HTERT RPE-1 (cell line): ENCODE data around the gene ANO2.

Source experiments
- in situ Hi-C: fragments of 300-500 bp; cut with MboI; formaldehyde crosslinking; loops from 4 replicates; pipeline ENCODE4 v1.14.3; 2020; ENCODE audit warnings: low sequenced_read_pairs

ANO2 gene

DNA sequence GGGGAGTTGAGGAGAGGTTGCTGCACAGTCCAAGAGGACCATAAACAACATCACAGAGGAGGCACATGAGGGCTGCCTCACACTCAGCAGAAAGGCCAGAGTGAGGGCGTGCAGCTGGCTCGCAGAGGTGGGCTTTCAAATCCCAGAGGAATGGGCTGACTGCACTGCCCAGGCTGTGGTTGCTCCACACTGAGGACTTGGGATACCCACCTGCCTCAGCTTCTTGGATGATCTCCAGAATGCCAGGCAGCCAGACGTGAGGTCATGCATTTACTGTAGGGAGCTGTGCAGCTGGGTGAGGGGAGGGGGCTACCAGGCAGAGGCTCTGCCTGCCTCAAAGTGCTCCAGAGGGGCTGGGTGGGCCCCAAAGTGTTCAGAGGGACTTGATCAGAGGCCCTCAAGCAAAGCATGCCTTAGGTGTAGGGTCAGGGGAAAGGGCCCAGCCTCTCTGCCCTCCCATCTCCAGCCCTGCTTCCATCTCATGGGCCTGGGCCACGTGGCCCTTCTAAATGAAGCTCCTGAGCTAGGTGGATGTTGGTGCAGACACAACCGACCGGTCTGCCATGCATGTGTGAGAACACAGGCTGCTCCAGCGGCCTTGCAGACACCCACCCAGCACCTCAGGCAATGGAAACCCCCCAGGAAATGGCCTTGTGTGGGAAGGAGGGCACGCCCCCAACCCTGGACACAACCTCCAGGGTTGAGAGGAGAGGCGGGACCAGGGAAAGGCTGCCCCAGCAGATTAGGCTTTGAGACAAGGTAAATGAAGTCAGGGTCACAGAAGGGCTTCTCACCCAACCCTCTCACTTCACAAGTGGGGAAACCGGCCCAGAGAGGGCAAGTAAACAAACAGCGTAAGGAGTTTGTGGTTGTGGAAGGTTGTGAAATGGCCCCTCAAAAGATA lies 422.4 kb downstream of the ANO2 start:
- in situ Hi-C loops: no loop called here

DNA sequence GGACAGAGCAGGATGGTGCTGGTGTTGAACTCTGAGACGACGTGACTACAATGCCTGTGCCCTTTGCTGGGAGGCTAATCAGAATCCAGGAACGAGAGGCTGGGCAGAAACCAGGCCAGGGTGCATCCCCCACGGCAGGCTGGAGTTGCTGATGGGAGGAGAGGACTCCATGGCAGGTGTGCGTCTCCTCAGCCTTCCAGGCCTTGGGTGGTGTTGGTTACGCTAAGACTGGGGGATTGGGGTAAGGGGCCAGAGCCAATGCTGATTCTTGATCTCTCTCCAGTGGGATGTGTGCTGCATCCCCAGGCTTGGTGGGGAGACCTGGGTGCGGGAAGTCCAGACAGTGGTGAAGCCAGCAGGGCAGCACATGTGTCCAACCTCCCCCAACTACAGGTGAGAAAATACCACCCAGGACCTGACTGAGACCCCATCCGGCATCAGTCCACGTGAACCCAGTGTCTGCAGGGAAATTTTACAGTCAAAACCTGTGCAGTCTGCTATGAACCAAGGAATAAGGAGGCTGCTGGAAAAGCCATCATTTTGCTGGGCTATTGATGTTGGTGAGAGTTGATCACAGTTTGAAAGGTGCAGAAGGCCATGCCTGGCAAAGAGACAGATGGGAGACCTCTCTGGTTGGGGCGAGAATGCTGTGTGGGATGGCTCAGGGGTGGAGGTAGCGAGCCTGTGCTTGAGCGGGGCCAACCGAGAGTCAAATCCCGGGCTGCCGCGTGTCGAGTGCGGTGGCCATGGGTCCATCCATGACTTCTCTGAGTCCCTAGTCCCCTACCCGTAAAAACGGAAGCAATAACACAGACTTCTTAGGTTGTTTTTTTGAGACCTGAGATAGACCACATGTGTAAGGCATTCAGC lies 423.4 kb downstream of the ANO2 start:
- in situ Hi-C loops: no loop called here

DNA sequence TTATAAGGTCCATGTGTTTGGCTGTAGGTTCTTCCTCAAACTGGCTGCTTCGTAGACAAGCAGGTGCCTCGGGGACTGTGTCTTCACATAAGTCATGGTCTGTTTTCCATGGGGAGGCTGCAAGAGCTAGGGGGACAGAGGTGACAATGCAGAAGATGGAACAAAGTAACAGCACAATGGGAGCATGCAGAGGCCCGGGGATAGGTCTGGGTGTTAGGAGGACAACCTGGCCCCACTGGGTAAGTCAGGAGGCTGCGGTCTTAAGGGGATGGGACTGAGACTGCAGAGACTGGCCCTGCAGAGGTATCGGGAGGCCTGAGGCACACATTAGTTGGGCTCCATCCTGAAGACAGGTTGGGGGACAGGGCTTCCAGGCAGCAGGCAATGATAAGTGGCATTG lies 424.2 kb downstream of the ANO2 start:
- in situ Hi-C loops: no loop called here

DNA sequence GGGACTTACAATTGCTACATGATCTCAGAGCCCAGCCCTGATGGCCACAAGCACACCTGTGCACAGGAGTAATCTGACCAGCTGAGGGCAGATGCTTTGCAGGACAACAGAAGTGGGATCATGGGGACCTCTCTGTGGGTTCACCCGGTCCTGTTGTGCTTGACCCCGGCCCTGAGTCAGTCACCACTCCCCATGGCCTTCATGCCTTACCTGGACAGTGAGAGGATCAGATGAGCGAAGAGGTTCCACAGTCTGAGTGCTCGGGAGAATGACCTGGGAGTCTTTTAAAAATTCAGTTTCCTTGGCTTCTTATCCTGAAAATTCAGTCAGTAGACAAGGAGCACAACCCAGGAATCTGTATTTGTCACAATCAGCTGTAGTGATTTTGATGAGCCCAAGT lies 425.0 kb downstream of the ANO2 start:
- in situ Hi-C loops: no loop called here

DNA sequence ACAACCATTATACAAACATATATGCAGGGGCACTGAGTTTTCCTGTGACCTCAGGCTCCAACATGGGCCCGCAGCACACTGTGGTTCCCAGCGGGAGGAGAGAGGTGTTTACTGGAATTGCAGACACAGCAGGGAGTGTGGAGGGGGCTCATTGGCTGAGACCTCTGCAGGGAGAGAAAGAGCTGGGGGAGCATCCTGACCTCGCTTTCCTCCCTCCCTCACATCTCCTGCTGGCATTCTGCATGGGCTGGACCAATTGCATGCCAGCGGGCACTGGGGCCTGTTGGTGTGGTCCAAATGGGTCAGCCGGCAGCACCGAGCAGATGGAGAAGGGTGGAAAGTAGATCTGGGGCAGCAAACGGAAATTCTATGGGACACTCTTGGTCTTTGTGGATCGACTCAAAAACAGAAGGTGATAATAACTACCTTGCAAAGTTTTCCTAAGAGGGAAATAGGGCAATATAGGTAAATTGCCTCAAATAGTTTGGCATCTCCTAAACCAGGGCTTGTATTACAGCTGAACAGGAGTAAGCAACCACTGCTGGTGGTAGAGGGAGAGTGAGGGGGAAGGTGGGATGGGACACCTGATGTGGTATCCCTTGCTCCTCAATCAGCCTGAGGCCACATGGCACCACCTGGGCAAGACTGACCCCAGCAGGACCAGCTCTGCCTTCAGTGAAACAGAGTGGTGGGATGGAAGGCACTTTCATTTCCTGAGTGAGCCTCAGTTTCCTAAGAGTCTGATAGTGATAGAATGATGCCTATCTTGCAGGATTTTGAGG lies 426.3 kb downstream of the ANO2 start:
- in situ Hi-C loops: no loop called here

DNA sequence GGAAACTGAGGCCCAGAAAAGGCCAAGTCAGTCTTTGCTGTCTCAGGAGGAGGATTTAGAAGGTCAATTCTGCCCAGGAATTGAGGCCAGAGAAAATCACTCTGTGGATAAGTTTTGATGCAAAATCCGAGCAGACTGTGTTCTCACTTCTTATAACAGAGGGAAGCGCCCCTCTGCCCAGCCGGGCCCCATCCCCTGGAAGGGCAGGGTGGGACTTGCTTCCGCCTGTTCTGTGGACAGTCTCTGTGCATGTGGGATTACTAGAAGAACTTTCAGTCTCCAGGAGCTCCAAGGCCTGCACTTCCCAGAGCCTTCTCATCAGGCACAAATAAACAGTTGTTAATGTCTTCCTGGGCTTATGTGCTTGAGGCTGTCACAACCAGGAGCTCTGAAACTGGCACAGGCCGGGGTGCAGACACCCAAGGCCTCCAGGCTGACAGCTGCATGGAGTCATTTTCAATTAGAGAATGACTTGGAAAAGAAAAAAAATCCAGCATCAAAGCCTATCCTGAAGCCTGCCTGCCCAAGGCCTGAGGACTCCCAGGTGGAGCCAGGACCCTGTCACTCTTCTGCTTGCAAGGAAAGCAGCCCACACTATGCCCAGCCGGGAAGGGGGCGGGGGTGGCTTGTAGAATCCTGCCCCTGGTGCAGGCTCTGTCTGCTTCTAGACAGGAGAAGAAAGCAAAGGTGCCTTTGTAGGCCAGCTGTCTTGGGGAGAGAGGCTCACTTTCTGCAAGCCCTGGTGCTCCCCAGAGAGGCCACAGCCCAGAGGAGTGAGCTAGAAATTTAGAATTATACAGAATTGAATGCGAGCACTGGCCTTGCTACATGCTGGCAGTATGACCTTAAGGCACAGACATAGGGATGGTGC lies 428.5 kb downstream of the ANO2 start:
- in situ Hi-C loops: no loop called here

DNA sequence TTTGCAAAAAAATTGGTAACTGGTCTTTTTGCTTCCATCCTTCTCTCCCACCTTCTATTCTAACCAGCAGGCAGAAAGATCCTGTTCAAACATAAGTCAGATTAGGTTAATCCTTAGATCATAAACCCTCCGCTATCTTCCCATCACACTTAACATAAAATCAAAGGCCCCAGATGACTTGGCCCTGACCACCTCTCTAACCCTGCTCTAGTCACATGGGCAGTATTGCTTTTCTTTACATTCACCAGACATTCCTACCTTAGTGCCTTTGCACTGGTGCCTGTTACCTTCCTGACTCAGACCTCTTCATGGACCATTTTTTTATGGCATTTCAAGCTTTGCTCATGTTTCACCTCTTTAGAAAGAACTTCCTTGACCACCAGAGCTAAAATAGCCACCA lies 429.6 kb downstream of the ANO2 start:
- in situ Hi-C loops: no loop called here

DNA sequence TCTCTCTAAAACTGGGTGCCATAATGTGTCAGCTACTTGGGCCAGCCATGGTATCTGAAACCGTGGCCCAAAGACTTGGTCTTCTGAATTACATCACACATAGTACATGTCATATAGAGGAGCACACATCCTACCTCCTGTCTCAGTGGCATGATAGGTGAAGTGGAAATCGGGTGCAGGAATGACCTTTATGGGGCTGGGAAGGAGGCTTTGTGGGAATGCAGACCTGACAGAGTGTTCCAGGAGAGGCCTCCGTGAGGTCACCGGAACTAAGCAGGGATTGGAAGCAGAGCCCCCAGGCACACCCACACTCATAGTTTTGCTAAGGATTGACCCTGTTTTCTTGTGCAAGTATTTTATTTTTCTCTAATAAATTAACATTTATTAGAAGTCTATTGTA lies 430.5 kb downstream of the ANO2 start:
- in situ Hi-C loops: no loop called here

DNA sequence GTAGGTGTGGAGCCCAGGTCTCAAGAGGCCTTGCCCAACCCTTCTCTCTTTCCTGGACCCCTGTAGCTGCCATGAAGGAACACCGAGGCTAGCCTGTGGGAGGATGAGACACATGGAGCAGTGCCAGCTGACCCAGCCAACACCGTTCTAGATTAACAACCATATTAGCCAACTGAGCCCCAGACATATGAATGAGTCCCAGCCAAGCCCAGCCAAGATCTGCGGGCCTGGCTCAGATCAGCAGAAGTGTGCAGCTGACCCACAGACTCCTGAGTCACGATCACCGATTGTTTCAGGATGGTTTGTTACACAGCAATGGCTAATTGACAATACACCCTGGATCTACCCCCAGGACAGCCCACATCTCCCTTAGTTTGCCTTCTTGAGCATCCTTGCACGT lies 431.0 kb downstream of the ANO2 start:
- in situ Hi-C loops: no loop called here

DNA sequence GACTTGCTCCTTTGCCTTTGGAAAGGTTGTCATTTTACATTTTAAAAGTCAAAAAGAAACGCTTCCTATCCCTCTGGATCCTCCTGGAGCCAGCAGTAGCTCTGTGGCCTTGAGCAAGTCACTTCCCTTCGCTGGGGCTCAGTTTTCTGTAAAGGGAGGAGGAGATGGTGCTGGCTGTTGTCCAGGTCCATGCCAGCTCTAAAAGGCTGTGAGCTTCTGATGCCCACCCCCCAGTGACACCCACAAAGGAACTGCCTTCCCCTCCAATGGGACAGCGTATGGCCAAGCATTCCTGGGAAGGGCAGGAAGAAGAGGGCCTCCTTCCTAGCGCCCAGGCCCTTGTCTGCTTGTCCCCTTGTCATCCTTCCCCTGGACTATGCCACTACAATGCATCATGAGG lies 431.7 kb downstream of the ANO2 start:
- in situ Hi-C loops: no loop called here
